Activated CD8-positive, alpha-beta memory T cell treated with anti-CD3 and anti-CD28 coated beads for 36 hours (primary cell): ENCODE data around the gene BRSK2. TPM values are rescaled to one million over a fixed set of nuclear protein-coding genes. Genes with fewer than 3 reads are reported as not detected.
"Not testable (repeated sequence)": the region's sequence is repeated elsewhere in the genome, so short reads cannot be mapped to it uniquely, and the experiment has no call there.

Source experiments
- CTCF ChIA-PET: fragments of 350-600 bp; sonication (Branson Sonifier 250); formaldehyde crosslinking; loops from one replicate; lab custom pipeline; 2021; ENCODE audit warnings: antibody characterized with exemption; lab: Charles Lee
- POLR2A ChIA-PET: fragments of 350-600 bp; sonication (Branson Sonifier 250); formaldehyde crosslinking; loops from one replicate; lab custom pipeline; 2021; ENCODE audit warnings: antibody characterized with exemption; lab: Charles Lee
- total RNA-seq, 2 experiments: library from RNA; stranded (reverse); gene quantifications; one replicate each; pipeline ENCODE4 v1.2.3, GENCODE V29; 2021

BRSK2 gene
- total RNA-seq, 2 experiments from 2014 or later = 0.71 to 1.3 TPM

GRCh38 chr11:1499261-1499890 lies 109.6 kb downstream of the BRSK2 start:
- ChIA-PET POLR2A (no interaction called here), CTCF (interaction anchor here (1.3 kb wide), 1 partner anchor 297 kb away, joined by 3 read pairs; no protein-coding TSS in a partner anchor)

- ChIA-PET CTCF (no interaction called here), POLR2A (no interaction called here)
These were observed 110.2 kb downstream of the BRSK2 start for GRCh38 chr11:1499899-1500298.

DNA sequence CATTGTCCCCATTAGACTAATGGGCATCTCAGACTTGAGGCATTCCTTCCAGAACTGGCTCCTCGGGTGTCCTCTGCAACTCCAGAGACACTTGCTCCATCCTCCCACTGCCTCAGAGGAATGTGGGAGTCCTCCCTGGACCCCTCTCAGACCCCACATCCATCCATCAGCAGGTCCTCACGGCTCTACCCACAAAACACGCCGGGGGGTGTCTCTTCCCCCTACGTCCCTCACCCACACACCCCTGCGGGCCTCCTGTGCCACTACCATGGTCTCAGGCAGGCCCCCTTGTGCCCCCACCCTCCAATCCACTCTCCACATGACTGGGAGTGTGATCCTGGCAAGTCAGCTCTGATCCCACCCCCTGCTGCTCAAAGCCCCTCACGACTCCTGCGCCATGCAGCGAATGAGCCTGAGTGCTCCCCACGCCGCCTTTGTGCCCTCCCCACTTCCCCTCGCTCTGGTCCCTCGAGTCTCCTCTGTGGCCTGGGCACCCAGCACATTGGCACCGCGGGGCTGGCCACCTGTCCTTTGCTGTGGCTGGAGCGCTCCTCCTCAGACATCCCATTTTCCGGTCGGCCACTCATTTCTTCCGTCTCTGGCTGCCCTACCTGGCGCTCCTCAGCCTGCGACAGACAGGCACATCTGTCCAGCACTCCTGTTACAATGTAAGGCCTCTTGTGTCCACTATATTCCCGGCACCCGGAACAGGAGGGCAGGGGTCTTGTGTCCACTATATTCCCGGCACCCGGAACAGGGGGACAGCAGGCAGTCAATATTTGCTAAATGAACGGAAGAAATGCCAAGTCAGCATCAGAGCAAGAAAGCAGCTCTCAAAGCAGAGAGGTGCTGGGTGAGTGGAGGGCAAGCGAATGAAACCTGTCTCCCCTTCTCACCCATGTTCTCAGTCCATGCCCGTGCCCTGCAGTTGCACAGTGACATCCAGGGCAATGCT lies 111.0 kb downstream of the BRSK2 start:
- ChIA-PET CTCF (no interaction called here), POLR2A (no interaction called here)

DNA sequence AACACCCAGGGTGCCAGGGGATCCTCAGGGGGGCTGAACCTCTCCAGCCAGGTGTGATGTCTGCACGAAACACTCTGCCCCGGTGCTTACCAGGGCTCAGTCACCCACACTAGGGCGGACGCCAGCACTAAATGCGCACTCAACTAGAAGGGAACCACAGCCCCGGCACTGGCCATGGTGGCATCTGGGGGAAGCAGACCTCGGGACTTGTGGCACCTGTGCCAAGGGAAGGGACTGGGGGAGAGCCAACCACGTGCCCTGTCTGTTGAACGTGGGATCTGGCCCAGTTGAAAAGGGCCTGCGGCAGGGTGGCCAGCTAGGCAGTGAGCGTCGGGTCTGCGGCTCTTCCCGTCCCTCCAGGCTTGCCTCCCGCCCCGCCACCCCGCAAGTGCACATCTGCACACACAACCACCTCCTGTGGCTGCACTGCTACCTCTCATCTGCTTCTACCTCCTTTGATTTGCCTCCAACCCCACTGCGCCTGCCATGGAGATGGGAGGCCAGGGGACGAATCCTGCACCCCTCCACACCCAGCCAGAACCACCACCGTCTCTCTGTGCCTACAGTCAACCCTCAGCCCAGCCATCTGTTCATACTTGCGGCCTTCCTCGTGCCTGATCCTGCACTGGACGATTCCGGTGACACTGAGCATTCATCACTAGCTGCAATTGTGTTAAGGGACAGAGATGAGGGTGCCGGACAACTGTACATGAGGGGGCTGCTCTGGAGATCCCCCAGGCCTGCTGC lies 111.9 kb downstream of the BRSK2 start:
- POLR2A ChIA-PET = no interaction called here
- CTCF ChIA-PET = no interaction called here

DNA sequence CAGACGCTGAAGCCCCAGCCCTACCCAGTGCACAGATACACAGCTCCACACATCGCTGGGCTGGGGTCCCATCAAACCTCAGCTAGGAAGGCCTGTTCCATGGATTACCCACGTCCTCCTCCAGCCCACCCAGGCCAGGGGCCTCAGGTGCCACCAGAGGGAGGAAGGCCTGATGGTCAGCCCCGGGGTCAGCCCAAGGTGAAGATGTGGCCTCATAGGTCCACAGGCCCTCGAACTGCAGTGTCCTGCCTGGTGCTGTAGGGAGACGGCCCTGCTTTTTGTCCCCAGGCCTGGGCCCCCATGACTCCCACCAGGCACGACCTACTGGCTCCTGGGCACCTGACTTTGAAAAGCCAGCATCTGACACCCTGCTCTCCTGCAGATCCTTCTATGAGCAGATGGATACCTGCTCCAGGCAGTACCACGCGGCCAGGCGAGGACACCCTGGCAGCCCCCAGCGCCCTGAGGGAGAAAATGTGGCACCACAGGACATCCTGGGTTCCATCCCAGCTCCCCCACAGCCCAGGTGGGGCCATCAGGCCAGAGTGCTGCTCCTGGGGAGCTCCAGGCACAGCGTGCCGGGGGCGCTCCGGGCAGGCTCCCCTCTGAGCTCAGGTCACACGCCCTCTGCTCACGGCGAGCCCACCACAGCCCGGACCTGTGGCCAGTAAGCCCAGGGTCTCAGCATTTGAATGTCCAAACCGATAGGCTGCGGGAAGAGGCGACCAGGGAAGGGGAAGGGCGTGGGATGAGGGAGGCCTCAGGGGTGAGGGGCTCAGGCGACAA lies 112.6 kb downstream of the BRSK2 start:
- ChIA-PET POLR2A (no interaction called here), CTCF (no interaction called here)

- ChIA-PET POLR2A (no interaction called here), CTCF (no interaction called here)
These were observed 113.4 kb downstream of the BRSK2 start for GRCh38 chr11:1502954-1503707.

- CTCF ChIA-PET = no interaction called here
- POLR2A ChIA-PET = no interaction called here
These were observed 114.0 kb downstream of the BRSK2 start for GRCh38 chr11:1503708-1504104.

DNA sequence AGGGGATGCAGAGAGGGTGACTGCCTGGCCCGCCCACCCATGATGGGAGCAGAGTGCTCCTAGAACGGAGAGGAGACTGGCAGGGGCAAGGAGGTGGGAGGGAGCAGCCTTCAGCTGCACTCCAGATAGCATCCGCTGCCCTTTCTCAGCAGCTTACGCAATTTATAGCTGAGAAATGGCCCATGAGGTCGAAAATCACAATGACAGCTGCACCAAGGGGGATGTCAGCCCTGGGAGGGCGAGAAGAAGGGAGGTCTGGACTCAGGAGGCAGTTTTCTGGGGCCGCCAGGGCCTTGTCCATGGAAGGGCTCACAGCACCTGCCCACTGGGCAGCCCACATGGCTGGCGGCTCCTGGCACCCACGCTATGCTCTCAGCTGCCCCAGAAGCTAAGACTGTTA lies 114.4 kb downstream of the BRSK2 start:
- POLR2A ChIA-PET = no interaction called here

GRCh38 chr11:1504581-1505290 lies 115.0 kb downstream of the BRSK2 start:
- ChIA-PET POLR2A (no interaction called here), CTCF (interaction anchor here (1.4 kb wide), 1 partner anchor 11 kb away, joined by 4 read pairs; no protein-coding TSS in a partner anchor)

More for the DNA sequence above, 114.4 kb downstream of the BRSK2 start:
- CTCF ChIA-PET = no interaction called here

GRCh38 chr11:1505480-1505879 lies 115.7 kb downstream of the BRSK2 start:
- CTCF ChIA-PET = interaction anchor here (1.4 kb wide), 1 partner anchor 10 kb away, joined by 4 read pairs; no protein-coding TSS in a partner anchor
- POLR2A ChIA-PET = no interaction called here

DNA sequence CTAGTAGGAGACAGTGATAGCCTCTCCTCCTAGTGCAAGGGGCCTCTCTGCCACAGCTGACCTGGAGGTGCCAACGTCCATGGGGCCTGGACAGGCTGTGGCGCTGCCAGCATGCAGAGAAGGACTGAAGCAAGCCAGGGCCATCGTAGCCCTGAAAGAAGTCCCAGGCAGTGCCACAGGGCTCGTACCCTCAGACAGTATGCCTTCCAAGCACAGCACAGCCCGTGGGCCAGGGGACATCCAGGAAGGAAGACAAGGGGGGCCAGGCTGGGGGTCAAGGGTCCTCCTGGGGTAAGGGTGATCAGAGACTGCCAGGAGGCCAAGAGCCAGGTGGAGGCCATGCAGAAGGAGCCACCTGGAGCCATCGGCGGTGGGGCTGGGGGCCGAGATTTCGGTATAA lies 117.2 kb downstream of the BRSK2 start:
- ChIA-PET CTCF (interaction anchor here (0.9 to 1.0 kb wide), 2 partner anchors 8 to 71 kb away, joined by 3 read pairs; no protein-coding TSS in a partner anchor), POLR2A (no interaction called here)

- POLR2A ChIA-PET = no interaction called here
These were observed 117.8 kb downstream of the BRSK2 start for GRCh38 chr11:1507381-1508140.

GRCh38 chr11:1508491-1508891 lies 118.8 kb downstream of the BRSK2 start:
- CTCF ChIA-PET = no interaction called here
- POLR2A ChIA-PET = no interaction called here

More at GRCh38 chr11:1507381-1508140, 117.8 kb downstream of the BRSK2 start:
- CTCF ChIA-PET = interaction anchor here (0.9 to 1.0 kb wide), 2 partner anchors 8 to 71 kb away, joined by 3 read pairs; no protein-coding TSS in a partner anchor

DNA sequence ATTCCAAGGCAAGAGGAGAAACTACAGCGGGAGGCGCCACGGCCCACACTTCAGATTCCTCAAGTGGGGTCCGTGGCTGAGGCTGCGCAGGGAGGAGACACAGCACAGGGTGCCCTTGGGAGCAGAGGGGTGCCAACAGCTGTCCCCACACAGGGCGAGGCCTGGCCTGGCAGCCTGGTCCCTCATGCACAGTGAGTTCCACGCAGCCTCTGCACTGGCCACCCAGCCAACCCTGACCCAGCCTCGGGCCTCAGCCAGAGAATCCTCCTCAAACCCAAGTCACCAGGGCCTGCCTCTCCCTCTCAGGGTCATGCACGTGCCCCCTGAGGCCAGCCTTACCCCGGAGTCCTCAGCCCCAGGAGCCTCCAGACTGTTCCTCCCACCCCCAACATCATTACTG lies 119.3 kb downstream of the BRSK2 start:
- ChIA-PET CTCF (no interaction called here), POLR2A (no interaction called here)

DNA sequence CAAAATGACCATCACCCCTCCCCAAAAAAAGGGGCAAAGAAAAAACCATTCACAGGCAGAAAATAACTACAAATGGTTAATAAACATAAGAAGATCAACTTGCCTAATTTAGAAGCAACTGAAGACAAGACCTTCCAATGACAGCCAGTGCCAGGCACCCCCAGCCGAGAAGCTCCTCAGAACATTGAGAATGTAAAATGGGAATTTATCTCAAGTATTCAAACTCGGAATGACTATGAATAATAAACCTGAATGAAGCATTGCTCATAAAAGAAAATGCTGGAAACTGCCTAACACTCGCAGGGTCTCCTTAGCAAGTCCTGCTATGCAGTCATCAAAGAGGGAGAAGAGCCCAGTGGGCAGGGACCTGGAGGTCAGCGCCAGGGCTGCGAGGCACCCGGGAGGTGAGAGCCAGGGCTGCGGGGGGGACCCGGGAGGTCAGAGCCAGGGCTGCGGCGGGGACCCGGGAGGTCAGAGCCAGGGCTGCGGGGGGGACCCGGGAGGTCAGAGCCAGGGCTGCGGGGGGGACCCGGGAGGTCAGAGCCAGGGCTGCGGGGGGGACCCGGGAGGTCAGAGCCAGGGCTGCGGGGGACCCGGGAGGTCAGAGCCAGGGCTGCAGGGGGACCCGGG lies 120.0 kb downstream of the BRSK2 start:
- ChIA-PET POLR2A (no interaction called here), CTCF (no interaction called here)

DNA sequence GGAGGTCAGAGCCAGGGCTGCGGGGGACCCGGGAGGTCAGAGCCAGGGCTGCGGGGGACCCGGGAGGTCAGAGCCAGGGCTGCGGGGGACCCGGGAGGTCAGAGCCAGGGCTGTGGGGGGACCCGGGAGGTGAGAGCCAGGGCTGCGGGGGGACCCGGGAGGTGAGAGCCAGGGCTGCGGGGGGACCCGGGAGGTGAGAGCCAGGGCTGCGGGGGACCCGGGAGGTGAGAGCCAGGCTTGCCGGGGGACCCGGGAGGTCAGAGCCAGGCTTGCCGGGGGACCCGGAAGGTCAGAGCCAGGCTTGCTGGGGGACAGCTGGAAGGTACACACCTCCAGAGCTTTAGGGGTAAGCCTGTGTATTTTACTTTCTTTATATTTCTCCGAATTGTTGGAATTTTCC lies 120.6 kb downstream of the BRSK2 start:
- POLR2A ChIA-PET, CTCF ChIA-PET: not testable (repeated sequence)
